Pancreas (tissue), 10 donors: ENCODE data around the gene COL5A1. TPM values are rescaled to one million over a fixed set of nuclear protein-coding genes. Genes with fewer than 3 reads are reported as not detected.

Experiments used
- ATAC-seq, 4 donors: fragments of 200-7000 bp; cut with Tn5 transposase; one replicate each; pipeline versions ENCODE4 v1.8.0 to v1.9.1; 2020; ENCODE audit warnings: mild to moderate bottlenecking in 4 of 4, moderate library complexity in 4 of 4
- DNase-seq, 6 donors: peaks; one replicate each; pipeline ENCODE4 v3.0.0-alpha.2; 2020
- FAIRE-seq: peaks from 2 replicates; lab custom pipeline; 2012; peaks lifted over from hg19 to GRCh38; lab: Jason Lieb, UNC
- H3K27ac ChIP-seq, 4 donors: fragments of 200-600 bp; sonication (generic); 1 replicate in 3 of 4; 2 replicates in 1 of 4; pipeline versions ENCODE4 v1.5.0 to v1.8.0; 2020
- H3K27me3 ChIP-seq, 4 donors: fragments of 200-600 bp; one replicate each; pipeline ENCODE4 v1.8.0; 2021
- H3K36me3 ChIP-seq, 3 donors: fragments of 200-600 bp; sonication (generic) in 1 of 3; one replicate each; pipeline versions ENCODE4 v1.5.0 to v1.8.0; 2020 to 2021
- H3K4me1 ChIP-seq, 3 donors: fragments of 200-600 bp; one replicate each; pipeline ENCODE4 v1.8.0; 2021
- H3K4me3 ChIP-seq, 4 donors: fragments of 200-600 bp; sonication (generic) in 2 of 4; one replicate each; pipeline versions ENCODE4 v1.5.0 to v1.8.0; 2020 to 2021
- H3K9me3 ChIP-seq, 4 donors: fragments of 200-600 bp; one replicate each; pipeline ENCODE4 v1.8.0; 2021
- WGBS, 2 donors: extraction: QIAGEN DNeasy Blood & Tissue Kit; methylation state at CpG; one replicate each; pipeline ENCODE4 v1.1.7; 2013; 5-methylcytosine and 5-hydroxymethylcytosine counted together
- intact Hi-C, 3 donors: fragments of 100-400 bp; cut with DNase I; formaldehyde crosslinking; loops; one replicate each; pipeline versions ENCODE4 v1.11.1 to v1.14.2; 2022
- polyA plus RNA-seq, 2 donors: library from polyadenylated mRNA; stranded (reverse); fragments of 200-250 nt; gene quantifications; one replicate each; pipeline ENCODE4 v1.2.3, GENCODE V29; 2013
- total RNA-seq, 6 donors: library from RNA; stranded (reverse); fragmentation: NEBNext Ultra II Directional in 4 of 6; extraction: Animal tissue kit (Norgen Biotek cat#: 25700) in 4 of 6; gene quantifications; one replicate each; pipeline versions ENCODE4 v1.2.1 to v1.2.4, GENCODE V29; 2021 to 2023
- TF ChIP-seq, protein P1 (sequence below), 4 donors: fragments of 200-600 bp; sonication (generic) in 3 of 4; IDR thresholded peaks; one replicate each; pipeline versions ENCODE4 v1.5.0 to v1.8.0; 2021; ENCODE audit warnings: antibody characterized with exemption in 4 of 4
- donor health status: healthy with polysubstance abuse.
- donor health status: DM: no; HTN: no; CAD: no; lungs with moderate emphysema.
- donor health status: DM: no; HTN: no; CAD: no.
- donor health status: control.
- donor health status: control.
- donor health status: Bipolar disorder and iron deficiency.
- donor health status: DM: yes; HTN: yes; CAD: no.
- donor health status: DM: no; HTN: no; CAD: no.
- donor health status: DM: no; HTN: no; CAD: no.
- donor health status: DM: yes; HTN: yes; CAD: no.

Gene COL5A1
- total and polyA plus RNA-seq, 8 donors: 1.2 to 62.8 (median 3.5) TPM

DNA sequence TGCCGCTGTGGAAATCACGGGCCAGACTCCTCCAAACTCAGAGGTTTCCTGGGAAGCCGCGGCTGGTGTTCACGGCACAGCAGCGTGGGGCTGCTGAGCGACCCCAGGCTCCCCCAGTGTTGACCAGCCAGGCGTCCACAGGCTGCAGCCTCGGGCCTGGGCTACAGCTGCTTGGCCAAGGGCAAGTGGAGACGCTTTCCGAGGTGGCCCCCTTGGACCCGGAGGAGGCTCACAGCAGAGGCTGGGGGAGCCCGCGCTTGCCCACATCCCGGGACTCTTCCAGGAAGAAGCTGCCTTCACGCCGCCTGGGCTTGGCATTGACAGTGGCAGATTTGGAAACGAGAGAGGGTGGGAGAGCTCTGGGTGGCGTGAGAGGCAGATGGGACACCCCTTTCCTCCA, 186.0 kb downstream of the COL5A1 start:
- H3K36me3 ChIP-seq: no peaks in the 10 kb centered on the region
- H3K27me3 ChIP-seq: no peaks in the 10 kb centered on the region
- DNase-seq (peak in 1 of 6 donors; percentile 46), FAIRE-seq (no peak), ATAC-seq (no peak)
- H3K27ac ChIP-seq: no peak overlapping the region
- no peaks in the 10 kb centered on the region for H3K9me3 ChIP-seq
- H3K4me3 ChIP-seq: no peak overlapping the region
- 71 to 85% methylated on average over 19 of the region's 19 CpGs for WGBS, 2 donors
- intact Hi-C loops: no loop called here
- TF ChIP-seq, protein P1, sequence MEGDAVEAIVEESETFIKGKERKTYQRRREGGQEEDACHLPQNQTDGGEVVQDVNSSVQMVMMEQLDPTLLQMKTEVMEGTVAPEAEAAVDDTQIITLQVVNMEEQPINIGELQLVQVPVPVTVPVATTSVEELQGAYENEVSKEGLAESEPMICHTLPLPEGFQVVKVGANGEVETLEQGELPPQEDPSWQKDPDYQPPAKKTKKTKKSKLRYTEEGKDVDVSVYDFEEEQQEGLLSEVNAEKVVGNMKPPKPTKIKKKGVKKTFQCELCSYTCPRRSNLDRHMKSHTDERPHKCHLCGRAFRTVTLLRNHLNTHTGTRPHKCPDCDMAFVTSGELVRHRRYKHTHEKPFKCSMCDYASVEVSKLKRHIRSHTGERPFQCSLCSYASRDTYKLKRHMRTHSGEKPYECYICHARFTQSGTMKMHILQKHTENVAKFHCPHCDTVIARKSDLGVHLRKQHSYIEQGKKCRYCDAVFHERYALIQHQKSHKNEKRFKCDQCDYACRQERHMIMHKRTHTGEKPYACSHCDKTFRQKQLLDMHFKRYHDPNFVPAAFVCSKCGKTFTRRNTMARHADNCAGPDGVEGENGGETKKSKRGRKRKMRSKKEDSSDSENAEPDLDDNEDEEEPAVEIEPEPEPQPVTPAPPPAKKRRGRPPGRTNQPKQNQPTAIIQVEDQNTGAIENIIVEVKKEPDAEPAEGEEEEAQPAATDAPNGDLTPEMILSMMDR (IDR thresholded peaks at IDR 0.05): no peak
- no peaks in the 10 kb centered on the region for H3K4me1 ChIP-seq

DNA sequence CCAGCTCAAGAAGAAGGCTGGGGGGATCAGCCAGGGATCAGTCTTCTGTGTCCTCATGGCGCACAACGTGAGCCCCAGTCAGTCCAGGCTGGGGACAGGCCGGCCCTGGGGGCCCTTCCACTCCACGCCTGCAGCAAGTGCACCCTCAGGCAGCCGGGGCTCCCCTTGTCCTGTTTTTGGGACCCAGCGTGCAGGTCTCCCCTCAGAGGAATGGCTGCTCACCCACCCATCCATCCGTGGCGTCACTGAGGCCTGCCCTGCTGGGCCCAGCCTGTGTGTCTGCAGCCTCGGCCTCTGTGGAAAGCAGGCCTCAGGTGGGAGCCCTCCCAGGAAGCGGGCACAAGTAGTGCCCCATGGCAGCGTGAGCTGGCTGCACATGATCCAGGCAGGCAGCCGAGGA, 186.4 kb downstream of the COL5A1 start:
- no peak overlapping the region for H3K27ac ChIP-seq
- H3K4me1 ChIP-seq: no peaks in the 10 kb centered on the region
- WGBS, 2 donors: 79 to 85% methylated on average over 12 of the region's 12 CpGs
- TF ChIP-seq, protein P1 (IDR thresholded peaks at IDR 0.05): no peak
- no peaks in the 10 kb centered on the region for H3K9me3 ChIP-seq
- ATAC-seq (no peak), FAIRE-seq (no peak), DNase-seq (peak in 1 of 6 donors; percentile 53)
- no peaks in the 10 kb centered on the region for H3K36me3 ChIP-seq
- H3K4me3 ChIP-seq: no peak overlapping the region
- H3K27me3 ChIP-seq: no peaks in the 10 kb centered on the region
- intact Hi-C loops: no loop called here

DNA sequence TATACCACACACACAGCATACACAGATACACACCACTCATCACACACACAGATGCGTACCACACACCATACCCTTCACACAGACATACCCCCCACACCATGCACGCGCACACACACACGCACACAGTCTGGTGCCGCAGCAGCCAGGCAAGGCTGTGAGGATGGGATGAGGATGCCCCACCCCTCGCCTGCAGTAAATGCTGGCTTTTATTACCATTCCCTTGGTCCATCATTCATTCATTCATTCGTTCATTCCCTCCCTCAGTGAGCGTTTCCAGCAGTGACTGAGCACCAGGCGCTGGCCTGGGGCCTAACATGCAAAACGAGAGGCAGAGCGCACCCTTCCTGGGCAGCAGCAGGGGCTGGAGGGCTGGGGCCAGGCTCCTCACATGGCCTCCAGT, 187.3 kb downstream of the COL5A1 start:
- no peaks in the 10 kb centered on the region for H3K9me3 ChIP-seq
- no peak overlapping the region for H3K27ac ChIP-seq
- H3K4me3 ChIP-seq: no peak overlapping the region
- DNase-seq: no peak
- FAIRE-seq: no peak
- H3K36me3 ChIP-seq: no peaks in the 10 kb centered on the region
- H3K4me1 ChIP-seq: no peaks in the 10 kb centered on the region
- intact Hi-C loops: no loop called here
- TF ChIP-seq, protein P1 (IDR thresholded peaks at IDR 0.05): no peak
- 69 to 84% methylated on average over 11 of the region's 11 CpGs for WGBS, 2 donors
- no peaks in the 10 kb centered on the region for H3K27me3 ChIP-seq
- no peak for ATAC-seq

DNA sequence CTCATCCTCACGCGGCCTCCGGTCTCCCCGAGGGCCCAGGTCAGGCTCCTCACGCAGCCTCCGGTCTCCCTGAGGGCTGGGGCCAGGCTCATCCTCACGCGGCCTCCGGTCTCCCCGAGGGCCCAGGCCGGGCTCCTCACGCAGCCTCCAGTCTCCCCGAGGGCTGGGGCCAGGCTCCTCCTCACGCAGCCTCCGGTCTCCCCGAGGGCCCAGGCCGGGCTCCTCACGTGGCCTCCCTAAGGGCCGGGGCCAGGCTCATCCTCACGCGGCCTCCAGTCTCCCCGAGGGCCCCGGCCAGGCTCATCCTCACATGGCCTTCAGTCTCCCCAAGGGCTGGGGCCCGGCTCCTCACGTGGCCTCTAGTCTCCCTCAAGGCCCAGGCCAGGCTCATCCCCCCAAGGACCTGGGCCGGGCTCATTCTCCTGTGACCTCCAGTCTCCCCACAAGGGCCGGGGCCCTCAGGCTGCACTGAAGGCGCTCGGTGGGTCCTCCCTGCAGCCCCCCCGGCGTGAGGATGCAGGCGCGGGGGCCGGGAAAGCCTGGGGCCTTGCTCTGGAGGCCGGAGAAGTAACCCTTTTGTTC, 187.8 kb downstream of the COL5A1 start:
- ATAC-seq (no peak), FAIRE-seq (no peak), DNase-seq (peak in 1 of 6 donors; percentile 57)
- no peaks in the 10 kb centered on the region for H3K36me3 ChIP-seq
- no peak overlapping the region for H3K27ac ChIP-seq
- H3K4me3 ChIP-seq: no peak overlapping the region
- WGBS, 2 donors: 85 to 88% methylated on average over 33 to 35 of the region's 35 CpGs
- H3K27me3 ChIP-seq: no peaks in the 10 kb centered on the region
- no peaks in the 10 kb centered on the region for H3K4me1 ChIP-seq
- intact Hi-C loops: no loop called here
- TF ChIP-seq, protein P1 (IDR thresholded peaks at IDR 0.05): no peak
- H3K9me3 ChIP-seq: no peaks in the 10 kb centered on the region

DNA sequence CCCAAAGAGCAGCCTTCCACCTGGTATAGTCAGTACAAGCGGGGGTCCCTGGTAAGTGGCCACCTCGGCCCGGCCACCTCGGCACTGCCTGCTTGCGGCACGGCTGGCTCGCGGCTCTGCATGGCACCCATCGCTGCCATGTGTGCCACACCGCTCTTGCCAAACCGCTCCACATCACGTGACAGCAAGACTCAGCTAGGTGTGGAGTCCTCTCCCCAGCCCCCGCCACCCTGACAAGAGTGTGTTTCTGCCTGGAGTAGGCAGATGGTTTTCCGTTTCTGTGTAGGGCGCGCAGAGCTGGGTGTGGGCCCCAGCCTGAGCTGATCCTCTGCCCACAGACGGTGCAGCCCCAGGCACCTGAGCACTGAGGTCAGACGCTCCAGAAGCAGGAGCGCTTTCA, 188.5 kb downstream of the COL5A1 start:
- WGBS, 2 donors: 83 to 91% methylated on average over 19 of the region's 19 CpGs
- DNase-seq (no peak), ATAC-seq (no peak), FAIRE-seq (no peak)
- no peak overlapping the region for H3K27ac ChIP-seq
- H3K9me3 ChIP-seq: no peaks in the 10 kb centered on the region
- no peaks in the 10 kb centered on the region for H3K4me1 ChIP-seq
- TF ChIP-seq, protein P1 (IDR thresholded peaks at IDR 0.05): no peak
- intact Hi-C loops: no loop called here
- H3K4me3 ChIP-seq: no peak overlapping the region
- no peaks in the 10 kb centered on the region for H3K36me3 ChIP-seq
- H3K27me3 ChIP-seq: no peaks in the 10 kb centered on the region
